Muscle of leg (tissue), 11 donors: ENCODE measurements around the gene CCR7. TPM values are rescaled to one million over a fixed set of nuclear protein-coding genes. Genes with fewer than 3 reads are reported as not detected.
A peak's percentile ranks its signal among the peaks of the same experiment; 100 is the strongest.
"Not testable (repeated sequence)": the region's sequence is repeated elsewhere in the genome, so short reads cannot be mapped to it uniquely, and the experiment has no call there.

ENCODE experiments used
- DNase-seq: peaks from one replicate; pipeline ENCODE4 v3.0.0; 2013
- H3K27ac ChIP-seq: one replicate; pipeline ENCODE4 v1.5.1; 2013; ENCODE audit warnings: mild to moderate bottlenecking, low read length, control low read depth
- H3K27me3 ChIP-seq: one replicate; pipeline ENCODE4 v1.6.1; 2013; ENCODE audit warnings: low read length; ENCODE audit not compliant: control insufficient read depth, insufficient read depth
- H3K36me3 ChIP-seq: one replicate; pipeline ENCODE4 v1.6.1; 2013; ENCODE audit warnings: low read length; ENCODE audit not compliant: control insufficient read depth, insufficient read depth
- H3K4me1 ChIP-seq: one replicate; pipeline ENCODE4 v1.6.1; 2013; ENCODE audit warnings: low read length; ENCODE audit not compliant: control insufficient read depth, insufficient read depth
- H3K4me3 ChIP-seq: one replicate; pipeline ENCODE4 v1.5.1; 2013; ENCODE audit warnings: low read length, control low read depth
- H3K9me3 ChIP-seq: replicated peaks from 2 replicates; pipeline ENCODE4 v1.6.1; 2013; ENCODE audit warnings: low read depth, low read length; ENCODE audit not compliant: control insufficient read depth
- WGBS: methylation state at CpG from one replicate; pipeline ENCODE4 v1.1.5; 2013; ENCODE audit warnings: missing lambda C conversion rate; ENCODE audit not compliant: insufficient coverage; 5-methylcytosine and 5-hydroxymethylcytosine counted together
- polyA plus RNA-seq, 8 donors: library from polyadenylated mRNA; unstranded; fragments of 120-200 nt; gene quantifications; one replicate each; pipeline versions ENCODE4 v1.2.1 to v1.2.3, GENCODE V29; 2013; ENCODE audit warnings: inconsistent platforms in 1 of 8, low replicate concordance in 1 of 8; ENCODE audit not compliant: insufficient read length in 8 of 8, insufficient read depth in 1 of 8
- total RNA-seq: library from RNA; stranded (reverse); fragments of 120-200 nt; gene quantifications from one replicate; pipeline ENCODE4 v1.2.4, GENCODE V29; 2013

The CCR7 gene
- total and polyA plus RNA-seq, 9 donors = 0.09 to 0.35 (median 0.26) TPM

DNA sequence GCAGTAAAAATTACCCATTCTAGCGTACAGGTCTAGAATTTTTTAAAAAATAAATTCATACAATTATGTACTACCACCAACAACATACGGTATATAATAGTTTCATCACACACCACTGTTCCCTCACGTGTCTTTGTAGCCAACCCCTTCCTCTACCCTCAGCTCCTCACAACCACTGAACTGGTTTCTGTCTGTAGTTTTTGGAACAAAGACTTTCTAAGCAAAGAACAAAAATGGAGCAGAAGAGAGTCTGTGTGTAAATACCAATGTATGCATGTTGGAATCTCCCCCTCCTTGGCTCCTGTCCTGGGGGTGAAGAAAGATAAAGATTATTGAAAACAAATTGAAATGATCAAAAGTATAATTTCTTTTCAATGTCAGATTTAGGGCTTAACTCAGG lies 31.9 kb upstream of the CCR7 start:
- DNase-seq = no peak

DNA sequence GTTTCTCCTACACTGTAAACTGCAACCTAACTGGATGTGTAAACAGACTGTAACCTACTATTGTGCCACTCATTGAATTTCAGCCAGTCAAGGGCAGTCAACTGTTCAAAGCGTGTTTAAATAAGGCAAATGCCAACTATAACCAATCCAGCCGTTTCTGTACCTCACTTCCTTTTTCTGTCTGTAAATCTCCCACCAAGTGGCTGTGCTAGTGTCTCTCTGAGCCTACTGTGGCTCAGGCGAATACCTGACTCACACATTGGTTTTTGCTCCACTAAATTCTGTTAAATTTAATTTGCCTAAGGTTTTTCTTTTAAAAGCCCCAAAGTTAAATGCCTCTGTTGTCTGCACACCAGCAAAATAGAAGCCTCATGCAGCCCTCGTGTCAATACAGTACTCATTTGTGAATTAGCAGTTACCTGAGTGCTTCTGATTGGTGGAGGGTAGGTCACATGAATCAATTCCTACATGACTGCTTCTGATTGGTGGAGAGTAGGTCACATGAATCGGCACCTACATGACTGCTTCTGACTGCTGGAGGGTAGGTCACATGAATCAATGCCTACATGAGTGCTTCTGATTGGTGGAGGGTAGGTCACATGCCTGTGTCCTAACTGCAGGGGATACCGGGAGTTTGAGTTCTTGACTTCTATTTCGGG lies 31.1 kb upstream of the CCR7 start:
- no peaks in the 10 kb centered on the region for H3K4me1 ChIP-seq
- no peaks in the 10 kb centered on the region for H3K36me3 ChIP-seq
- no peak for DNase-seq
- H3K27me3 ChIP-seq = no peaks in the 10 kb centered on the region
- no peak overlapping the region for H3K27ac ChIP-seq
- H3K4me3 ChIP-seq = no peak overlapping the region
- 79% methylated on average over 4 of the region's 7 CpGs for WGBS
- H3K9me3 ChIP-seq = no peaks in the 10 kb centered on the region

More for the DNA sequence above, 31.9 kb upstream of the CCR7 start:
- H3K36me3 ChIP-seq = no peaks in the 10 kb centered on the region
- H3K4me3 ChIP-seq = no peak overlapping the region
- peaks cover 2% of the 10 kb centered on the region for H3K27me3 ChIP-seq
- H3K4me1 ChIP-seq = no peaks in the 10 kb centered on the region
- no CpG with 5 or more reads among the region's 3 CpGs for WGBS
- H3K27ac ChIP-seq = no peak overlapping the region
- no peaks in the 10 kb centered on the region for H3K9me3 ChIP-seq

DNA sequence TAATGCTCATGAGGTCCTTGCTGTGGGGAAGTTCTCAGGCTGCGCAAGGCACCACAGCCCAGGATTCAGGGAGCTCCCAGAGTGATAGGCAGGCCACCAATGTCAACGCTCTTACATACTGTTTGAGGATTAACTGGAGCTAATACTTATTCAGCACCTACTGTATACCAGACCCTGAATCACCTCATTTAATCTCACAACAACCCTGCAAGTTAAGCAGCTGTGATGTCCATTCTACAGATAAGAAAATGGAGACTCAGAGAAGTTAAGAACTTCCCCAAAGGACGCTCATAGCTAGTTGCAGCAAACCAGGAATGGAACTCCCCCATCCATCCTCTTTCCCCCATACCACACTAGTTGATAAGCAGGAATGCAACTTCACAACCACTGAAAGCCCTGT lies 25.5 kb upstream of the CCR7 start:
- H3K4me1 ChIP-seq = no peaks in the 10 kb centered on the region
- no CpG with 5 or more reads among the region's 3 CpGs for WGBS
- no peaks in the 10 kb centered on the region for H3K9me3 ChIP-seq
- H3K4me3 ChIP-seq = no peak overlapping the region
- peaks cover 3% of the 10 kb centered on the region for H3K27me3 ChIP-seq
- no peak for DNase-seq
- H3K27ac ChIP-seq = no peak overlapping the region
- no peaks in the 10 kb centered on the region for H3K36me3 ChIP-seq

- Histone ChIP-seq H3K9me3 (no peaks in the 10 kb centered on the region), H3K27ac (no peak overlapping the region)
These were observed 23.3 kb upstream of the CCR7 start for GRCh38 chr17:40588552-40588951.

DNA sequence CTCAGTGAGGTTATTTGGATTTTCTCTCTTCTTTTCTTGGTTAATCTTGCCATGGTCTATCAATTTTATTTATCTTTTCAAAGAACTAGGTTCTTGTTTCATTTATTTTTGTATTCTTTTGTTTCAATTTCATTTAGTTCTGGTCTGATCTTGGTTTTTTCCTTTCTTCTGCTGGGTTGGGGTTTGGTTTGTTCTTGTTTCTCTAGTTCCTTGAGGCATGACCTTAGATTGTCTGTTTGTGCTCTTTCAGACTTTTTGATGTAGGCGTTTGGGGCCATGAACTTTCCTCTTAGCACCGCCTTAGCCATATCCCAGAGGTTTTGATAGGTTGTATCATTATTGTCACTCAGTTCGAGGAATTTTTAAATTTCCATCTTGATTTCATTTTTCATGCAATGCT lies 21.0 kb upstream of the CCR7 start:
- not testable (repeated sequence) for H3K4me1 ChIP-seq
- no CpG with 5 or more reads among the region's 3 CpGs for WGBS

More at GRCh38 chr17:40588552-40588951, 23.3 kb upstream of the CCR7 start:
- H3K4me3 ChIP-seq = no peak overlapping the region
- H3K36me3 ChIP-seq = no peaks in the 10 kb centered on the region
- peaks cover 3% of the 10 kb centered on the region for H3K27me3 ChIP-seq
- DNase-seq = no peak
- no peaks in the 10 kb centered on the region for H3K4me1 ChIP-seq
- 83% methylated on average over 1 of the region's 2 CpGs for WGBS

GRCh38 chr17:40584950-40585349 lies 19.7 kb upstream of the CCR7 start:
- not testable (repeated sequence) for H3K27ac ChIP-seq, DNase-seq, H3K4me3 ChIP-seq, H3K4me1 ChIP-seq, H3K9me3 ChIP-seq, H3K27me3 ChIP-seq, H3K36me3 ChIP-seq
- WGBS = no CpG with 5 or more reads among the region's 2 CpGs

More for the DNA sequence above, 21.0 kb upstream of the CCR7 start:
- not testable (repeated sequence) for H3K9me3 ChIP-seq, H3K4me3 ChIP-seq, H3K27me3 ChIP-seq, H3K36me3 ChIP-seq, DNase-seq, H3K27ac ChIP-seq

- H3K4me3 ChIP-seq = no peak overlapping the region
- WGBS = 72% methylated on average over 6 of the region's 11 CpGs
- H3K4me1 ChIP-seq = no peaks in the 10 kb centered on the region
- H3K36me3 ChIP-seq = no peaks in the 10 kb centered on the region
- H3K27me3 ChIP-seq = no peaks in the 10 kb centered on the region
- H3K27ac ChIP-seq = peak overlapping the region; percentile 69
- H3K9me3 ChIP-seq = no peaks in the 10 kb centered on the region
- DNase-seq = peak; percentile 48
These were observed 17.1 kb upstream of the CCR7 start for GRCh38 chr17:40582328-40582901.

GRCh38 chr17:40580140-40580539 lies 14.9 kb upstream of the CCR7 start:
- no peak for DNase-seq
- Histone ChIP-seq H3K27ac (no peak overlapping the region), H3K9me3 (no peaks in the 10 kb centered on the region), H3K4me1 (no peaks in the 10 kb centered on the region), H3K36me3 (no peaks in the 10 kb centered on the region), H3K27me3 (no peaks in the 10 kb centered on the region), H3K4me3 (no peak overlapping the region)

GRCh38 chr17:40579471-40579870 lies 14.2 kb upstream of the CCR7 start:
- no peaks in the 10 kb centered on the region for H3K36me3 ChIP-seq

DNA sequence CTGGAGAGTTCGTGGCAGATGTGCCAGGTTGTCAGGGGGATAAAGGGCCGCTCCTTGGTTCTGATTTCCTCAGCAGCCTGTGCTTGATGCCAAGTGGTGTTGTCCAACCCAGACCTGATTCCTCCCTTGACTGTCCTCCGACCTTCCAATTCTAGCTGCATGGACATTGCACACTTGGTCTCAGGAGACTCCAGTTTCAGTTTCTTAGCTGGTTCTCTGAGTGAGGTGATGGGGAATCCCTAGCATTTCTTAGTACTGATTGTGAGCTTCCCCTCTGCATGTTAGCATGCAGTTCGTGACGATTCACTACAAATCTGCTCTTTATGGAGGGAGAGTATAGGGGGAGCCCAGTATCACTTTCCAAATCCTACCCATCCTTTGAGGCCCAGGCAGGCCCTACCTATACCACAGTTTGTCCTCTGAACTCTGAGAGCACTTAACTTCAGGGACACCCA lies 12.4 kb upstream of the CCR7 start:
- no peaks in the 10 kb centered on the region for H3K36me3 ChIP-seq
- H3K4me3 ChIP-seq = no peak overlapping the region
- H3K27ac ChIP-seq = no peak overlapping the region
- H3K4me1 ChIP-seq = no peaks in the 10 kb centered on the region
- WGBS = 71% methylated on average over 3 of the region's 5 CpGs
- DNase-seq = no peak
- no peaks in the 10 kb centered on the region for H3K27me3 ChIP-seq
- H3K9me3 ChIP-seq = peaks cover 5% of the 10 kb centered on the region

More at GRCh38 chr17:40579471-40579870, 14.2 kb upstream of the CCR7 start:
- Histone ChIP-seq H3K27me3 (no peaks in the 10 kb centered on the region), H3K4me3 (no peak overlapping the region), H3K9me3 (no peaks in the 10 kb centered on the region), H3K4me1 (no peaks in the 10 kb centered on the region), H3K27ac (no peak overlapping the region)
- WGBS = 71% methylated on average over 2 of the region's 3 CpGs
- no peak for DNase-seq
